Measurements from ENCODE around the gene TANC1.

DNA sequence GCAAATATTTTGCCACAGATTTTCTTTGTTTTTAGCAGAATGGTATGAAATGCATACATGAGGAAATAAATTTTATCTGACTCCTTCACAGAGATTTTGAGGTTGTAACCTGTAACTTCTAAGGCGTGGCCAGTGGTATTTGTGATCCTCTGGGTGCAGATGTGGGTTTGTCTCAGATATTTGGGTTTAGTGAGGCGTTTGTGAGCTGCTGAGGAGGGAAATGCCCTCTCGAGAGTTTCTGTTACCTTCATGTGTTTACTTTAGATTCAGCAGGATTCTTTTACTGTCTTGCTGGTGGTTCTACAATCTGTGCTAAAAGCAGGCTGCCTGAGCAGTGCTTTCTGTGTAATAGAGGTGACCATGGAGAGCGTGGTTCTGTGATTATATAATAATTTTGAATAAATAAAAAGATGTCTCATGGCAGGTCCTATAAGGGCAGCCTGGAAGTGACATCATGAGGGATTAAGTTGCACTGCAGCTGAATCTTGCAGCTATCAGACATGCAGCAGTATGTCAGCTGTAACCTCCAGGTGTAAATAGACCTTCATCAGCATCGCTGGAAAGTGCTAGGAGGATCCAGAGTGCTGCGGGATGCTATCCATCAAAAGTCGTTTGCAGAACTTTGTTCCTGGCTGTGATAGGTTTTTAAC is 34.1 kb downstream of the TANC1 start:
- TF ChIP-seq, protein P1, sequence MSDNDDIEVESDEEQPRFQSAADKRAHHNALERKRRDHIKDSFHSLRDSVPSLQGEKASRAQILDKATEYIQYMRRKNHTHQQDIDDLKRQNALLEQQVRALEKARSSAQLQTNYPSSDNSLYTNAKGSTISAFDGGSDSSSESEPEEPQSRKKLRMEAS (IDR thresholded peaks at IDR 0.05; ENCODE audit: insufficient read depth, insufficient read length): no peak
- TF ChIP-seq JUN (IDR thresholded peaks at IDR 0.05; ENCODE audit: borderline replicate concordance, insufficient read depth, insufficient read length, low read depth): no peak
- TF ChIP-seq, protein P2, sequence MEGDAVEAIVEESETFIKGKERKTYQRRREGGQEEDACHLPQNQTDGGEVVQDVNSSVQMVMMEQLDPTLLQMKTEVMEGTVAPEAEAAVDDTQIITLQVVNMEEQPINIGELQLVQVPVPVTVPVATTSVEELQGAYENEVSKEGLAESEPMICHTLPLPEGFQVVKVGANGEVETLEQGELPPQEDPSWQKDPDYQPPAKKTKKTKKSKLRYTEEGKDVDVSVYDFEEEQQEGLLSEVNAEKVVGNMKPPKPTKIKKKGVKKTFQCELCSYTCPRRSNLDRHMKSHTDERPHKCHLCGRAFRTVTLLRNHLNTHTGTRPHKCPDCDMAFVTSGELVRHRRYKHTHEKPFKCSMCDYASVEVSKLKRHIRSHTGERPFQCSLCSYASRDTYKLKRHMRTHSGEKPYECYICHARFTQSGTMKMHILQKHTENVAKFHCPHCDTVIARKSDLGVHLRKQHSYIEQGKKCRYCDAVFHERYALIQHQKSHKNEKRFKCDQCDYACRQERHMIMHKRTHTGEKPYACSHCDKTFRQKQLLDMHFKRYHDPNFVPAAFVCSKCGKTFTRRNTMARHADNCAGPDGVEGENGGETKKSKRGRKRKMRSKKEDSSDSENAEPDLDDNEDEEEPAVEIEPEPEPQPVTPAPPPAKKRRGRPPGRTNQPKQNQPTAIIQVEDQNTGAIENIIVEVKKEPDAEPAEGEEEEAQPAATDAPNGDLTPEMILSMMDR (IDR thresholded peaks at IDR 0.05; ENCODE audit: extremely low read depth in 1 of 2, insufficient read depth in 1 of 2, low read depth in 1 of 2, low read length in 2 of 2): no peak
- TF ChIP-seq EZH2 (IDR thresholded peaks at IDR 0.05; ENCODE audit: borderline replicate concordance, low read depth, low read length, severe bottlenecking): no peak
- TF ChIP-seq POLR2AphosphoS5 (IDR thresholded peaks at IDR 0.05; ENCODE audit: insufficient read depth, low read depth, low read length): no peak
- TF ChIP-seq POLR2A (IDR thresholded peaks at IDR 0.05; ENCODE audit: low read depth, low read length): no peak
